HG03135 (cell line): ENCODE measurements around the gene SPATA31D3.
"Not testable (repeated sequence)": the region's sequence is repeated elsewhere in the genome, so short reads cannot be mapped to it uniquely, and the experiment has no call there.

Experiments used
- ATAC-seq: cut with Tn5 transposase; IDR thresholded peaks from one replicate; pipeline ENCODE4 v1.9.1; 2021; ENCODE audit warnings: mild to moderate bottlenecking, moderate library complexity; ENCODE audit not compliant: unreplicated experiment

The SPATA31D3 gene

GRCh38 chr9:81943393-81943792, at the start of gene SPATA31D3:
Gene SPATA31D3, plus strand, starts transcription at chr9:81943500. Its CDS starts 86 bp downstream, at chr9:81943586.
- not testable (repeated sequence) for ATAC-seq

- ATAC-seq: no peak
Observed at GRCh38 chr9:81893929-81894328, 49.4 kb upstream of the SPATA31D3 start.

GRCh38 chr9:81894891-81895290, 48.4 kb upstream of the SPATA31D3 start:
- ATAC-seq: no peak

GRCh38 chr9:81896070-81896469, 47.2 kb upstream of the SPATA31D3 start:
- no peak for ATAC-seq

- no peak for ATAC-seq
Observed at GRCh38 chr9:81898851-81899250, 44.4 kb upstream of the SPATA31D3 start.

- no peak for ATAC-seq
Observed at GRCh38 chr9:81902196-81902595, 41.1 kb upstream of the SPATA31D3 start.

GRCh38 chr9:81902626-81903025, 40.7 kb upstream of the SPATA31D3 start:
- ATAC-seq: no peak

GRCh38 chr9:81906671-81907070, 36.6 kb upstream of the SPATA31D3 start:
- ATAC-seq: no peak

GRCh38 chr9:81912135-81912534, 31.2 kb upstream of the SPATA31D3 start:
- no peak for ATAC-seq

- no peak for ATAC-seq
Observed at GRCh38 chr9:81915801-81916505, 27.3 kb upstream of the SPATA31D3 start.

GRCh38 chr9:81918507-81918906, 24.8 kb upstream of the SPATA31D3 start:
- ATAC-seq: not testable (repeated sequence)

GRCh38 chr9:81928305-81928704, 15.0 kb upstream of the SPATA31D3 start, which contains the start of gene SPATA31D4:
Gene SPATA31D4, plus strand, starts transcription at chr9:81928428. Its CDS starts 86 bp downstream, at chr9:81928514.
- ATAC-seq: not testable (repeated sequence)

- ATAC-seq: not testable (repeated sequence)
Observed at GRCh38 chr9:81930147-81930546, 13.2 kb upstream of the SPATA31D3 start.

GRCh38 chr9:81933547-81933946, 9.8 kb upstream of the SPATA31D3 start:
- not testable (repeated sequence) for ATAC-seq

GRCh38 chr9:81948650-81949049, 5.3 kb downstream of the SPATA31D3 start:
- not testable (repeated sequence) for ATAC-seq

- no peak for ATAC-seq
Observed at GRCh38 chr9:81953096-81953495, 9.8 kb downstream of the SPATA31D3 start.

- ATAC-seq: no peak
Observed at GRCh38 chr9:81955625-81956024, 12.3 kb downstream of the SPATA31D3 start.

GRCh38 chr9:81964218-81965171, 21.2 kb downstream of the SPATA31D3 start:
- no peak for ATAC-seq

GRCh38 chr9:81968026-81968425, 24.7 kb downstream of the SPATA31D3 start:
- no peak for ATAC-seq

GRCh38 chr9:81969971-81970370, 26.7 kb downstream of the SPATA31D3 start:
- ATAC-seq: no peak

- no peak for ATAC-seq
Observed at GRCh38 chr9:81971727-81972126, 28.4 kb downstream of the SPATA31D3 start.

GRCh38 chr9:81974764-81975163, 31.5 kb downstream of the SPATA31D3 start:
- no peak for ATAC-seq
